DND-41 (cell line): ENCODE results near the gene PATL1.

Experiments used
- ATAC-seq: fragments of 200-7000 bp; cut with Tn5 transposase; 3 replicates; pipeline ENCODE4 v1.9.1; 2021; ENCODE audit warnings: low read depth; ENCODE audit not compliant: insufficient read depth
- DNase-seq: peaks from one replicate; pipeline ENCODE4 v3.0.0-alpha.2; 2020
- H2AFZ ChIP-seq: 2 replicates; pipeline ENCODE4 v1.6.0; 2012; ENCODE audit warnings: low read depth, low read length
- H3K27ac ChIP-seq: 2 replicates; pipeline ENCODE4 v1.5.1; 2012; ENCODE audit warnings: low read length, inconsistent platforms
- H3K27me3 ChIP-seq: fragments of 200-600 bp; sonication (generic); 2 replicates; pipeline ENCODE4 v1.6.0; 2012; ENCODE audit warnings: low read length, mild to moderate bottlenecking, inconsistent platforms; ENCODE audit not compliant: insufficient read depth, poor library complexity
- H3K36me3 ChIP-seq: 2 replicates; pipeline ENCODE4 v1.5.1; 2012; ENCODE audit warnings: low read length, inconsistent platforms; ENCODE audit not compliant: insufficient read depth
- H3K4me1 ChIP-seq: 2 replicates; pipeline ENCODE4 v1.5.1; 2012; ENCODE audit warnings: mild to moderate bottlenecking, low read length; ENCODE audit not compliant: insufficient read depth
- H3K4me2 ChIP-seq: 2 replicates; pipeline ENCODE4 v1.6.0; 2012; ENCODE audit warnings: mild to moderate bottlenecking, moderate library complexity, low read length, inconsistent platforms; ENCODE audit not compliant: insufficient read depth
- H3K4me3 ChIP-seq, 2 experiments: fragments of 200-600 bp in 1 of 2; shearing (Covaris generic) in 1 of 2; 2 replicates each; pipeline ENCODE4 v1.5.1; 2012 to 2016; ENCODE audit warnings: inconsistent platforms in 2 of 2, low read length in 2 of 2, mild to moderate bottlenecking in 2 of 2, low read depth in 1 of 2, moderate library complexity in 1 of 2
- H3K79me2 ChIP-seq: 2 replicates; pipeline ENCODE4 v1.6.0; 2012; ENCODE audit warnings: low read length, inconsistent platforms; ENCODE audit not compliant: insufficient read depth
- H3K9ac ChIP-seq: 2 replicates; pipeline ENCODE4 v1.6.0; 2012; ENCODE audit warnings: low read depth, mild to moderate bottlenecking, inconsistent platforms, low read length, moderate library complexity
- H3K9me3 ChIP-seq: 2 replicates; pipeline ENCODE4 v1.5.1; 2012; ENCODE audit warnings: low read length, moderate library complexity, mild to moderate bottlenecking, inconsistent platforms; ENCODE audit not compliant: insufficient read depth, severe bottlenecking
- H4K20me1 ChIP-seq: 2 replicates; pipeline ENCODE4 v1.6.0; 2012; ENCODE audit warnings: low read length; ENCODE audit not compliant: insufficient read depth
- EZH2 ChIP-seq: IDR thresholded peaks from 3 replicates; pipeline ENCODE4 v1.6.1; 2012; ENCODE audit warnings: borderline replicate concordance, low read depth, mild to moderate bottlenecking, moderate library complexity, low read length, inconsistent platforms; ENCODE audit not compliant: severe bottlenecking
- TF ChIP-seq, protein P1 (sequence below): IDR thresholded peaks from 2 replicates; pipeline ENCODE4 v1.5.1; 2012; ENCODE audit warnings: borderline replicate concordance, low read length, moderate library complexity, mild to moderate bottlenecking; ENCODE audit not compliant: poor library complexity, severe bottlenecking; ENCODE audit errors: extremely low read depth

PATL1 gene

DNA sequence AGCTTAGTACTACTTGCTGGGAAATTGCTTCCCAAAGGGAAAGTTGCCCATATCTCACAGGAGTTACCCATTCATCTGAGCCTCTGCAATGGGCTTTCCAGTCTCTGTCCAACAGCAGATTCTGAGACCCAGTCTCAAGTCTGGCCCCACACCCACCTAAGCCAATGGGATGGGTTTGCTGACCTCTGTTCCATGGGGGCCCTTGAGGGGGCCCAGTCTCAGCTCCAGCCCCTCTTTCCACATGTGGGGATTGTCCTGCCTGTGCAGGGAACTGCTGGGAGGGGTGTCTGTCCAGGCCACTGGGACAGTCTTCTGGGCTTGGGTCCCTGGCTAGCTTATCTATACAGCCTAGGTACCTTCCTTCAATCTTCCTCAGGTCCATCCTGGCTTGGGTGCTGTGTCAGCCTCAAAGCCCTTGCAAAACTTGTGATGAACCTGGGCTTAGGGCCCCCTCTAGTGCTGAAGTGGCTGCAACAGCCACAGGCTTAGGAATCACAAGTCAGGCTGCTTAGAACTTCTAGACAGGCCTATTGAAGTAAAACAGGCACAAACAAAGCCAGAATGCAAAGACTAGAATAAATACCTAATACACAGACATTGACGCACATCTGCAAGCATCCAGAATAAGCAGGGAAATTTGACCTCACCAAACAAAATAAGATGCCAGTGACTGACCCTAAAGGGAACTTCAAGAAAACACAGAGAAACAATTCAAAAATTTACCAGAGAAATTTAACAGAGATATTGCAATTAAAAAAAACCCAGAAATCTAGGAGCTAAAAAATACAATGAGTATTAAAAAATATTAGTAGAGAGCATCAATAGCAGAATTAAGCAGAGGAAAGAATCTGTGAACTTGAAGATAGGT is 11.7 kb upstream of the PATL1 start:
- Histone ChIP-seq H3K27me3 (no peaks in the 10 kb centered on the region), H2AFZ (no peak overlapping the region), H3K36me3 (no peaks in the 10 kb centered on the region), H3K9ac (no peak overlapping the region), H3K4me1 (no peaks in the 10 kb centered on the region), H3K4me3 (no peak overlapping the region), H4K20me1 (no peaks in the 10 kb centered on the region), H3K79me2 (no peaks in the 10 kb centered on the region), H3K4me2 (no peak overlapping the region), H3K9me3 (no peaks in the 10 kb centered on the region), H3K27ac (no peak overlapping the region)
- DNase-seq (peak; percentile 69), ATAC-seq (peak; percentile 98)
- TF ChIP-seq, protein P1, sequence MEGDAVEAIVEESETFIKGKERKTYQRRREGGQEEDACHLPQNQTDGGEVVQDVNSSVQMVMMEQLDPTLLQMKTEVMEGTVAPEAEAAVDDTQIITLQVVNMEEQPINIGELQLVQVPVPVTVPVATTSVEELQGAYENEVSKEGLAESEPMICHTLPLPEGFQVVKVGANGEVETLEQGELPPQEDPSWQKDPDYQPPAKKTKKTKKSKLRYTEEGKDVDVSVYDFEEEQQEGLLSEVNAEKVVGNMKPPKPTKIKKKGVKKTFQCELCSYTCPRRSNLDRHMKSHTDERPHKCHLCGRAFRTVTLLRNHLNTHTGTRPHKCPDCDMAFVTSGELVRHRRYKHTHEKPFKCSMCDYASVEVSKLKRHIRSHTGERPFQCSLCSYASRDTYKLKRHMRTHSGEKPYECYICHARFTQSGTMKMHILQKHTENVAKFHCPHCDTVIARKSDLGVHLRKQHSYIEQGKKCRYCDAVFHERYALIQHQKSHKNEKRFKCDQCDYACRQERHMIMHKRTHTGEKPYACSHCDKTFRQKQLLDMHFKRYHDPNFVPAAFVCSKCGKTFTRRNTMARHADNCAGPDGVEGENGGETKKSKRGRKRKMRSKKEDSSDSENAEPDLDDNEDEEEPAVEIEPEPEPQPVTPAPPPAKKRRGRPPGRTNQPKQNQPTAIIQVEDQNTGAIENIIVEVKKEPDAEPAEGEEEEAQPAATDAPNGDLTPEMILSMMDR, result peak; percentile 83
- TF ChIP-seq EZH2, result no peak

DNA sequence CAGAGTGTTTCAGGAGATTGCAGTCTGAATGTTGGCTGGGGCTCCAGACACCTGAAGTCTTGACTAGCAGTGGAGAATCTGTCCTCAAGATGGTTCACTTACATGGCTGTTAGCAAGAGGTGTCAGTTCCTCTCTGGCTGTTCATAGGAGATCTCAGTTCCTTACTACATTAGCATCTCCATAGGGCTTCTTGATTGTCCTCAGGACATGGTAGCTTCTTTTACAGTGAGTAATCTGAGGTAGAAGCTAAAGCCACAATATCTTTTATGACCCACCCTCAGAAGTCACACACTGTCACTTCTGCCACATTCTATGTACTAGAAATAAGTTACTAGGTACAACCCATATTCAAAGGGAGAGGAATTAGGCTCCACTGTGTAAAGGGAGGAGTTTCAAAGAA is 10.5 kb upstream of the PATL1 start:
- TF ChIP-seq EZH2, result no peak
- TF ChIP-seq, protein P1, result no peak
- no peaks in the 10 kb centered on the region for H3K36me3 ChIP-seq

DNA sequence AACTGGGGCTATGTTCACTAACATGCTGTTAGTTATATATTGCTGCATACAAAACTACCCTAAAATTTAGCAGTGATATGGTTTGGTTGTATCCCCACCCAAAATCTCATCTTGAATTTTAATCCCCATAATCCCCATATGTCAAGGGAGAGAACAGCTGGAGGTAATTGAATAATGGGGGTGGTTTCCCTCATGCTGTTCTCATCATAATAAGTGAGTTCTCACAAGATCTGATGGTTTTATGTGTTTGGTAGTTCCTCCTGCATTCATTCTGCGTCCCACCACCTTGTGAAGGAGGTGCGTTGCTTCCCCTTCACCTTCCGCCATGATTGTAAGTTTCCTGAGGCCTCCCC is 10.0 kb upstream of the PATL1 start:
- Histone ChIP-seq H3K79me2 (no peaks in the 10 kb centered on the region), H3K9me3 (no peaks in the 10 kb centered on the region), H3K27me3 (no peaks in the 10 kb centered on the region), H3K4me2 (no peak overlapping the region), H2AFZ (no peak overlapping the region), H3K4me3 (no peak overlapping the region), H3K9ac (no peak overlapping the region), H3K4me1 (no peaks in the 10 kb centered on the region), H3K36me3 (no peaks in the 10 kb centered on the region), H3K27ac (no peak overlapping the region), H4K20me1 (no peaks in the 10 kb centered on the region)
- no peak for ATAC-seq
- TF ChIP-seq, protein P1, result no peak
- no peak for TF ChIP-seq EZH2
- DNase-seq, result no peak

More for the DNA sequence above, 10.5 kb upstream of the PATL1 start:
- no peak overlapping the region for H3K4me2 ChIP-seq
- H3K4me1 ChIP-seq, result no peaks in the 10 kb centered on the region
- DNase-seq, result no peak
- no peaks in the 10 kb centered on the region for H3K27me3 ChIP-seq
- H3K9ac ChIP-seq, result no peak overlapping the region
- no peak overlapping the region for H3K27ac ChIP-seq
- no peaks in the 10 kb centered on the region for H4K20me1 ChIP-seq
- H3K9me3 ChIP-seq, result no peaks in the 10 kb centered on the region
- H3K79me2 ChIP-seq, result no peaks in the 10 kb centered on the region
- H2AFZ ChIP-seq, result no peak overlapping the region
- no peak overlapping the region for H3K4me3 ChIP-seq
- ATAC-seq, result no peak
